Sciatic nerve (tissue), 2 donors: Measurements from ENCODE around the gene JUN. TPM values are rescaled to one million over a fixed set of nuclear protein-coding genes. Genes with fewer than 3 reads are reported as not detected.
A peak's percentile ranks its signal among the peaks of the same experiment; 100 is the strongest.

ENCODE experiments used
- ATAC-seq: fragments of 200-7000 bp; cut with Tn5 transposase; one replicate; pipeline ENCODE4 v1.9.1; 2020; ENCODE audit warnings: mild to moderate bottlenecking, moderate library complexity
- DNase-seq: peaks from one replicate; pipeline ENCODE4 v3.0.0-alpha.2; 2020; ENCODE audit warnings: low spot score
- intact Hi-C: fragments of 100-400 bp; cut with DNase I; formaldehyde crosslinking; loops from one replicate; pipeline ENCODE4 v1.14.2; 2022
- total RNA-seq: library from RNA; stranded (reverse); fragmentation: NEBNext Ultra II Directional; extraction: Animal tissue kit (Norgen Biotek cat#: 25700); gene quantifications from one replicate; pipeline ENCODE4 v1.2.1, GENCODE V29; 2021
- donor health status: DM: no; HTN: no; CAD: no.
- donor health status: DM: no; HTN: no; CAD: no.

Gene JUN
- 179 TPM for total RNA-seq

DNA sequence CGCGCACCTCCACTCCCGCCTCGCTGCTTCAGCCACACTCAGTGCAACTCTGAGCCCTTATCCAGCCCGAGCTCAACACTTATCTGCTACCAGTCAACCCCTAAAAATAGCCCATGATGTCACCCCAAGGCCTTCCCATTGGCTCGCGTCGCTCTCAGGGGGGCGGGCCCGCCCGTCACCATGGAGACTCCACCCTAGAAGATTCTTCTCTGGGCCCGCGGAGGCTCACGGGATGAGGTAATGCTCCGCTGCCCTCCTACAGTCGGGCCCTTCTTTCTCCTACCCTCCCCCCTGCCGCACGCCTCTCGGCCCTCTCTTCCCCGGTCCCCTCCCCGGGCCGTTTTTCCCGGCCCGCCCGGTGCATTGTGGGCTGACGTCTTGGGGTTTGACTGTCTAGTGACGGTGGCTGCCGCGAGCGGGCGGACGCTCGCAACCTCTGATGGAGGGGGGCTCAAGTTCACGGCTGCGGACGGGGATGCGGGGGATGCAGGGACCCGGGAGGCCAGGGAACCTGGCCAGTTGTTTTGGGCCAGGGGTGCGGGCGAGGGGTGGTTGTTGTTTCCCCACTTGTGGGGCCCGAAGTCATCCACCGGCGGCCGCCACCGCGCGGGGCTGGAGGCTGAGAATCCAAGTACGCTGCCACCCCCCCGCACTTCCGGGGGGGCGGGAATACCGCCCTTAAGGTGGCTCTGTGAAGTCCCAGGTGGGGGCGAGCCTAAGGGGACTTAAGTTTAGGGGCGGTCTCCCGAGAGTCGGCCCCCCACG, at the start of gene JUN:
JUN (minus strand) TSS at position 55 of the 765 bp plus-strand sequence. CDS start 977 bp downstream, outside the sequence.
- peak; percentile 94 for ATAC-seq
- peak; percentile 100 for DNase-seq
- intact Hi-C loops = loop anchor here (10.0 kb wide), 3 partner anchors 121 to 971 kb away; no protein-coding TSS in a partner anchor

DNA sequence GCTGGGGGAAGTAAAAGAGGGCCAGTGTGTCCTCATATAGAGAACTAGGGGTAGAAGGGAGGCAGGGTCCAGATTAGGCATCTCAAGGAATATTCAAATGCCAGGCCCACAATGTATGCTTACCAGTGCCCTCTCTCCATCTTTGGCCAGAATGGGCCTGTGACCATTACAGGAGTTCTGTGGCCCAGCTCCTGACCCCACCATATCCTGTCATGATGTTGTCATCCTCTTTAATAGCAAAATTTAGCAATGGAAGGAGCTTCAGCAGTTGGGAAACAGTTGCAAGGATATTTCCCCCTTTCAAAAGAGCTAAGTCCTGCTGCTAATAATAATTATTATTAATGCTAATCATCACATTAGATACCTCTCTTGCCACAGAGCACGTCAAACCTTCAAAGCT, 49.3 kb upstream of the JUN start:
- intact Hi-C loops = no loop called here
- ATAC-seq = no peak
- DNase-seq = no peak

DNA sequence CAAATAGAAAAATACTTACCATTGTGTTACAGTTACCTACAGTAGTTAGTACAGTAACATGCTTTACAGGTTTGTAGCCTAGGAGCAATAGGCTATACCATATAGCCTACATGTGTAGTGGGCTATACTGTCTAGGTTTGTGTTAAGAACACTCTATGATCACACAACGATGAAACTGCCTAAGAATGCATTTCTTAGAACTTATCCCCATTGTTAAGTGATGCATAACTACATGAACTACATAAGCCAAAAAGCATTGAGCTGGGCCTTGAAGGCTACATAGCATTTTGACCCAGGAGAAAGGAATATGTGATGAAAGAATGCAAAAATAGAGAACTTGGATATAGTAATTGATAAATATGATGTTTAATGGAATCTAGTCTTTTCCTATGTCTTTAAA, 46.4 kb upstream of the JUN start:
- DNase-seq = no peak
- no peak for ATAC-seq
- intact Hi-C loops = no loop called here

DNA sequence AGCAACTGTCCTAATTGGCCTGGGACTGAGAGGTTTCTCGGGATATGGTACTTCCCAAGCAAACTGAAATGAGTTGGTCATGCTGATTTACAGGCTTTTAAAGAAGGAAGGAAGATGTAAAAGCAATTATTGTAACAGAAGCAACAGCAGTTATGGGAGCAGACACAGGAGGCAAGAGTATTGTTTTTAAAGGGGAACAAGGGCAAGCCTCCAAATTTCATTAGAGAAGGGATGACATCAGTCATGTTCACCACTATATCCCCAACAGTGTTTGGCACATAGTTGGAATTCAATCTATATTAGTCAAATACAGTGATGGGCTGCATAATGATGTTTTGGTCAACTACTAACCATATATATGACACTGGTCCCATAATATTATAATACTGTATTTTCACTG, 46.0 kb upstream of the JUN start:
- DNase-seq (no peak), ATAC-seq (no peak)
- intact Hi-C loops = no loop called here

DNA sequence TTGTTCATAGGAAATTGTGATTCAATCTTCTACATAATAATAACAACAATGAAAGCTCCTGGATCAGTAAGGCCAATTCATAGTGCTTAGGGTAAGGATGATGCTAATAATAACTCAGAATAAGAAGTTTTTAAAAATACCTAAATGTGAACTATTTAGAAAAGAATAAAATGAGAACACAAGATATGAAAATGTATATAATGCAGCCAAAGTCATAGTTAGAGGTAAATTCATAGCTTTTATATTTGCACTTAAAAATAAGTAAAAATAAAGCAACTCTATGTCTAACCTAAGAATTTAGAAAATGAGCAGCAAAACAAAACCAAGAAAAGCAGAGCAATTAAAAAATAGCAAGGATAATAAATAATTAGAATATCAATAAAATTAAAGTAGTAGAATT, 43.5 kb upstream of the JUN start:
- no peak for DNase-seq
- ATAC-seq = no peak
- intact Hi-C loops = no loop called here

DNA sequence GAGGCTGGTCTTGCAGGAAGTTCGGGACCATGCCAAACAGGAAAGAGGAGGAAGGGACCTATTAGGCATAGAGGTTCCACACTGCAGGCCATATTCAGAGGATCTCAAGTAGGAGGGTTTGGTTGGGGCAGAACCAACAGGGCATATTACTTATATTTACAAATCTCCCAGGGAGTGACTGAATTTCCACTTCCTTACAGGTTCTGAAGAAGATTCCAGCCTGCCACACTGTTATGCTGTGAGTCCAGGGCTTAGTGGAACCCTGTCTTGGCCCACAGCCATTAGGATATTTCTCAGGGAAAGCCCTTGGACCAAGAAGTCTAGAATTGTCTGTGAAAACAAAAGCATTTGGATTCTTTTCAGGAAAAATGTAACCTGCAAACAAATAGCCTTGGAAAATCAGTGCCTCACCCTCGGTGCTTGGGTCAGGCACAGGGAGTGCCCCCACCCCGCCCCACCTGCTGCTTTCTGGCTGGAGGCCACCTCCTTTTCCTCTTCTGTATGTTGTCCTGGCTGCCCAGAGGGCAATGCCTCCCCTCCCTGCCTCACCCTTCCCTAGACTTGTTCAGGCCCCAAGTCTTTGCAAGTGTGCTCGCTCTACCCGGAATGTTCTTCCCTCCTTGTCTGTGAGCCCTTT, 41.0 kb upstream of the JUN start:
- DNase-seq = no peak
- intact Hi-C loops = no loop called here
- peak; percentile 69 for ATAC-seq

DNA sequence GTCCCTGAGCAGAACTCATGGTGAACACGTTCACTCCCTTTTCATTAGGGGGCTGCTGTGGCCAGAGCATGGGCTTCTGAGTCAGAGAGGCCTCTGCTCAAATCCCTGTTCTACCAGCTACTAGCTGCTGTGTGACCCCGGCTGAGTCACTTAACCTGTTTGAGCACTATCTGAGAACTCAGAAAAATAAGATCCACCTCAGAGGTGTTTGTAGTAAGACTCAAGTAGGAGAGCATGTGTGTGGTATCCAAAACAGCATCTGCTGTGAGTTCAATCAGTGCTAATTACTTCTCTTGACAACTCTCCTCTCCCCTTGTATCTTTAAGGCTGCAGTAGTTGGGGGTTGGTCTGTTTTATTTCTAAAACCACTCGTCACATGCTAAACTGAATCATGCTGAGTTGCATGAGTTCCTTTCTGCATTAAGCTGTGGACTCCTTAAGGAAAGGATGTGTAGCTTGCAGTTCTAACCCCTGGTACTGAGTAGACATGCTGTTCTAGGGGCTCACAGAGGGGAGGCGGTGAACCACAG, 39.7 kb upstream of the JUN start:
- intact Hi-C loops = no loop called here
- DNase-seq = no peak
- ATAC-seq = no peak

DNA sequence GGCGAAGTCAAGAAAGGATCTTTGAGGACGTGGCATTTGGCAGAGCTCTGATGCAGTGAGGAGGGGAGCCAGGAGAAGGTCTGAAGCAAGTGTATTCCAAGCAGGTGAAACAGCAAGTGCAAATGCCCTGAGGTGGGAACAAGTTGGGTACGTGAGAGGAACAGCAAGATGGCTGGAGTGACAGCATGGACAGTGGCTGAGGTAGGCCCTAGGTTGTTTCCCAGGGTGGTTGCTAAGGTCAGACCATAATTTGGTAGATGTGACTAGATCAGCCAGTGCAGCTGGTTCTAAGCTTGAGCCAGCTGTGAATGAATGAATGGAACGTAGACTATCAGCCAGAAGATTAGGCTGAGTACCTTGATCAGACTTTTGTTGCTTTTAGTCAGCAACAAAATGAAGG, 37.5 kb upstream of the JUN start:
- DNase-seq = no peak
- ATAC-seq = no peak
- intact Hi-C loops = no loop called here

DNA sequence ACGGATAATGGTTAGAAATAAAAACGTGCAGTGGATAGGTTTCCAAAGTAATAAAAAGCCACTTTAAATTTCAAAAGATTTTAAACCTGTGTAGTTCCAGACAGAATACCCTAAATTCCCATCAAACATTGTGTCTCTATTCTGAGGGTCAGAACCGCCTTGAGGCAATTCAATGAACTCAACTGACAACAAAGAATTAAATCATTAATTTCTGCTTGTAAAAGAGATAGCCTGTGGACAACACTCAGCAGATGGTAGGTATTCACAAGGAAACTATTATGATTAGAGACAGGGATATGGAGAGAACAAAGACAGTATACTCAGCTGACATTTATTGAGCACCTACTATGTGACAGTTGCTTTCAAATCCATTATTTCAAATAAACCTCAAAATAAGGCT, 35.1 kb upstream of the JUN start:
- no peak for ATAC-seq
- intact Hi-C loops = loop anchor here (10.0 kb wide), 1 partner anchor 86 kb away; no protein-coding TSS in a partner anchor
- no peak for DNase-seq

DNA sequence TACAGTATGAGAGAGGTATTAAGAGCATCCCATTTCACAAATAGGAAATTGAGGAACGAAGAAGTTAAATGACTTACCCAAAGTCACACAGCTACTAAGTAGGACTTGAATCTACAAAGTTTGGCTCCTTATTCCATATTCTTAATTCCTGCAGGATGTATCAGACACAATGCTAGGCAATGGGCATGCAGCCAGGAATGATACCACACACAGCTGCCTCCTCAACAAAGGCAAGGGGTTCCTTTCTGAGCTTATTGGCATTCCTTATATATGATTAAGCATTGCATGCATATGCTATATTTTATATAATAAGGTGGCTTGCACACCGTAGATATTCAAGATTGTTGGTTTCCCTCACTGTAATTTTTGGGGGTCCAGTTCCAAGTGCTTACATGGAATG, 34.2 kb upstream of the JUN start:
- ATAC-seq = no peak
- no peak for DNase-seq
- intact Hi-C loops = loop anchor here (10.0 kb wide), 1 partner anchor 87 kb away; no protein-coding TSS in a partner anchor

DNA sequence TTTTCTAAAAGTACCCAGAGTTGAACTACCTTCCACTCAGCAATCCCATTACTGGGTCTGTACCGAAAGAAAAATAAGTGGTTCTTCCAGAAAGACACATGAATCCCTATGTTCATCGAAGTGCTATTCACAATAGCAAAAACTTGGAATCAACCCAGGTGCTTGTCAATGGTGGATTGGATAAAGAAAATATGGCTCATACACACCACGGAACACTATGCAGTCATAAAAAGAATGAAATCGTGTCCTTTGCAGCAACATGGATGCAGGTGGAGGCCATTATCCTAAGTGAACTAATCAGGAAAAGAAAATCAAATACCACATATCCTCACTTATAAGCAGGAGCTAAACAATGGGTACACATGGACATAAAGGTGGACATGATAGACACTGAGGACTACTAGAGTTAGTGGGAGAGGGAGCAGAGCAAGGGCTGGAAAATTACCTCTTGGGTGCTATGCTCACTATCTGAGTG, 32.9 kb upstream of the JUN start:
- ATAC-seq = no peak
- intact Hi-C loops = loop anchor here (10.0 kb wide), 1 partner anchor 88 kb away; no protein-coding TSS in a partner anchor
- DNase-seq = no peak

DNA sequence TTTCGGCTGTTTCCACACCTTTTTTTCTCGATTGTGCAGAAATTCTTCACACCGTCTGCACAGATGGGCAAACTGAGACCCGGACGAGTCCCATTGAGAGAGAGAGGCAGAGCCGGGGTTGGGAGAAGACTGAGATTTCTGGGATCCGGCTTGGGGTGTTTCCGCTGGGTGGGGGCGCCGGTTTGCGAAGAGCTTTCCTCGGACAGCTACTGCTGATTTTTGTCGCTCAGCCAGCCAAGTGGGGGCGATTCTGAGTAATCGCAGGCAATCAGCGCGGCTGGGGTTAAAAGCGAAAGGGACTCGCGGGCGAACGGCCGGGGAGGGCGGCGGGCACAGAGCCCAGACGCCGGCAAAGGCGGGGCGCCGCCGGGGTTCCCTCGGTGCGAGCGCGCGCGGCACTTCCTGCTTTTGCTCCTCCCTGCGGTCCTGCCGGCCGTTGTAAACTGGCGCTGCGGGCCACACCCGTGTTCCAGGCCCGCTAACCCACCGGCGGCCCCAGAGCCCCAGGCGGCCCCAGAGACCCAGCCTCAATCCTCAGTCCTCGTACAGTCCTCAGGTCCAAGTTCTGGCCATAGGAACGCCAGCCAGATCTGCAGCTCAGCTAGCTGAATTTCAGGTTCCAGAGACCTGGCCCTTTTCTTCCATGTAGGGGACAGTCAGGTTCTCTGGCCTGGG, 32.4 kb upstream of the JUN start:
- intact Hi-C loops = loop anchor here (10.0 kb wide), 1 partner anchor 89 kb away; no protein-coding TSS in a partner anchor
- DNase-seq = peak; percentile 93
- peak; percentile 92 for ATAC-seq

DNA sequence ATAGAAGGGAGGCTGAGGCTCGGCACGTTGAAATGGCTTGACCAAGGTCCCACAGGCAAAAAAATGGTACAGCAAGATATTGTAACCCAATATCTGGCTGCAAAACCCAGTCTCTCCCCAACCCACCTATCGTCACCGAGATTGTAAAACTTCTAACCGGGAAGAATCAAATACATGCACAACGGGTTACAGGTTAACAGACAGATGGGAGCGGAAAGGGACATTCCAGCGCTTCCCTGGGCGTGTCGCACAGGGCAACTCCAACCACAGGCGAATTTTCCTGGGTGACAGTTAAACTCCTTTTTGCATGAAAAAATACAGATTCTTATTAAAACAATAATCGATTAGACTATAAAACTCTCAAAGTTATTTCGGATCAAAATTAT, 31.8 kb upstream of the JUN start:
- peak; percentile 3 for ATAC-seq

DNA sequence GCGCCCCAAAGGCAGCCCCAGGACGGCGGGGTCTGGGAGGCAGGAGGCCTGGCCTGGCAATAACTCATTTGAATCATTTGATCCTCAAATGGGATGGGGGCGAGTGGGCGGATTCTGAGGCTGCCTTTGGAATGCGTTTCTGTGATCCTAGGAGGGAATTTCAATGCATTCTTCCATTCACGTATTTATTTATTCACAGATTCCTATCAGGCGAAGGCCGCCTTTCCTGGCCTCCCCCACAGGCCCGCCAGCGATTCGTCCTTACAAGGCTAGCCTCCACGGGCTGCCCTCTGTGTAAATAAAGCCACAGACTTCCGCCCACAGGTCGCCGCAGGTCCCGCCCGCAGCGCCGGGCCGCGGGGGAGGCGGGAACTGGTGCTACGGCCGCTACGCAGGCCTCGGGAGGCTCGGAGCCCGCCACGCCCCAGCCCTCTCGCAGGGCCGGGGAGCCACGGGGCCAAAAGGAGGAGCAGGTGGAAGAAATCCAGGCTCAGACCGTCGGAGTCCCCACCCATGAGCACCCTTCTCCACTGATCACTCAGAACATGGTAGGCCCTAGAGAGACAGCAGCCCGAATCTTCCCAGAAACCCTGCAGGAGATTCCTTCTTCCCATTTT, 31.3 kb upstream of the JUN start:
- ATAC-seq = peak; percentile 78
- intact Hi-C loops = loop anchor here (10.0 kb wide), 1 partner anchor 90 kb away; no protein-coding TSS in a partner anchor

More for the DNA sequence above, 31.8 kb upstream of the JUN start:
- intact Hi-C loops = loop anchor here (10.0 kb wide), 1 partner anchor 89 kb away; no protein-coding TSS in a partner anchor
- no peak for DNase-seq

DNA sequence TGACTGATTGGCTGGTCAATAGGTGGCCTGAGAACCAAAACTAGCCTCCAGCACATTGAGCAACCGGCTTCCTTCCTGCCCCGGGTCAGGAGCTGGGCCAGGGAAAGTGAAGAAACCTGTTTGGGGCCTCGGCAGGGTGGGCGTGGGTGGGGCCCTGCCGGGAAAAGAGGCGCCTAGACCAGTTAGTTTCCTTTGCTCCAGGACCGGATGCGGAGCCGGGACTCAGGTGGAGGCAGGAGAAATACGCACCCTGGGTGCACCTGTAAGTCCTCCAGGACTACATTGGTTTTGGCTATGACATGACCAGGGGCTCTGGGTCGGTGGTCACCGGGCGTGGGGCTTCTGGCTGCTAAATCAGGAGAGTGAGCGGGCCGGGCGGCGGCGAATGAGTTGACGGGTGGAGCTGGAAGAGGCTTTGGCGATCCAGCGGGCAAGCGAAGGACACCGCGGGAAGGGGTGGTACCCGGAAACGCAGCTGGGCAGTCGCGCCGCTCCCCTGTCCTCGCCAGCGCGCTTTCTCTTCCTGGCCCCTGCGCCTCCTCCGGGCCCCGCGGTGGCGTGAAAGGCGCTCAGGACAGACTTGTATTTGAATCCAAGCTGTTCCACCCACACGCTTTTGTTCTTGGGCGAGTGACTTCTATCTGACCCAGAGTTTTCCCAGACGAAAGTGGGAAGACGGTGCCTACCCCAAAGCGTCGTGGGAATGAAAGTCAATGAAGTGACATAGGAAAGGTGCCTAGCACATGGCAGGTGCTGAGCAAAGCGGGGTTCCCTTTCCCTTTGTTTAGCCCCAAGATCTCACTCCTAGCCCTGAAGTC, 30.6 kb upstream of the JUN start:
- DNase-seq (peak; percentile 74), ATAC-seq (peak; percentile 49)
- intact Hi-C loops = loop anchor here (10.0 kb wide), 1 partner anchor 90 kb away; no protein-coding TSS in a partner anchor

More for the DNA sequence above, 31.3 kb upstream of the JUN start:
- peak; percentile 84 for DNase-seq

DNA sequence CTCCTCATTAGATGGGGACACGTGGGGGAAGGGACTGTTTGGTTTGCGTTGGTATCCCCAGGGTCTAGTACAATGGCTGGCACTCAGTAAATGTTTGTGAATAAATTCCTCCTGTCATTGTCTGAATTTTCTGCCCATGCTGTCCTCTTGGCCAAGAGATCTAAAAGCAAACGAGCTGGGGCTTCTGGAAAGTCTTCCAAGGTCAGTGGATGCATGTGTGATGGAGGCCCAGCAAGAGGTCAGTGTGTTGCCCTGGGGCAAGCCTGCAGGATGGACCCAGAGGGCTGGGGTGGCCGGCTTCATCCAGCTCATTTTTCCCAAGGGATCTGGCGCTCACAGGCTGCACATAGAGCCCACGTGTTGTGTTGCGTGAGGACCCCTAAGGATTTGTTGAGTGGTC, 30.0 kb upstream of the JUN start:
- ATAC-seq = no peak
- DNase-seq = no peak
- intact Hi-C loops = loop anchor here (10.0 kb wide), 1 partner anchor 91 kb away; no protein-coding TSS in a partner anchor

DNA sequence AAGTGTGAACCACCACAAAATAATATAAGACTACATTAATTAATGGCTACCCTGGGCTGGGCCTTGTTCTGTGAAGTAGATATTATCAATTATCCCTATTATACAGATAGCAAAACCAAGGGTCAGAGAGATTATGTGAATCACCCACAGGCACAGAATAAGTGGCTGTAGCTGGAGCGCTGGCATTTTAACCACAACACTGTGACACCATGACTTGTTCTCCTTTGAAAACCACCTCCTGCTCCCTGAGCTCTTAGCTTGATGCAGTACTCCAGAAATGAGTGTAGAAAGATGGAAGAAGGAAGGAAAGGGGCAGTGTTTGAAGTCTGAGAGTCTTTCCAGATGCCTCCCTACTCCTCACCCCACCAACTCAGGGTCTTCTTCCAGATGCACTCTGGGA, 29.5 kb upstream of the JUN start:
- no peak for DNase-seq
- no peak for ATAC-seq
- intact Hi-C loops = loop anchor here (10.0 kb wide), 1 partner anchor 91 kb away; no protein-coding TSS in a partner anchor

DNA sequence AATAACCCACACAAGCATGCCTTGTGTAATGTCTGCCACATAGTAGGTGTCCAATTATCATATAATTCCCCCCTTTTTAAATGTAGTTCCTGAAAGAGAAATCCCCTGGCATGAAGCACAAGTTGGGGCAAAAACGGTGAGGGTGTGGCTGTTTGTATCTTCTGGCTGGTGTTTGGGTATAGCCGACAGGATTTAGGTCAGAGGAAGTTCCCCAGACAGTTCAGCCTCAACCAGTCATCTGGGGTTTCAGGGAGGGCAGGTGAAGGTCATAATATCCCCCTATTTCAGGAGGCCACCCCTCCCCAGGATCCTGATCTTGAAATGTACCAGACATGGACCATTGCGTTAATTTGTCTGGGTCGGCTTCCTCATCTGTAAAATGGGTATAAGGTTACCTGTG, 29.1 kb upstream of the JUN start:
- intact Hi-C loops = loop anchor here (10.0 kb wide), 1 partner anchor 92 kb away; no protein-coding TSS in a partner anchor
- DNase-seq (no peak), ATAC-seq (no peak)
